SIG-M5 (cell line): ENCODE data around the gene PIF1.
A peak's percentile ranks its signal among the peaks of the same experiment; 100 is the strongest.

Experiments
- DNase-seq: peaks from one replicate; lab custom pipeline; 2025; lab: John Stamatoyannopoulos, UW

Gene PIF1

DNA sequence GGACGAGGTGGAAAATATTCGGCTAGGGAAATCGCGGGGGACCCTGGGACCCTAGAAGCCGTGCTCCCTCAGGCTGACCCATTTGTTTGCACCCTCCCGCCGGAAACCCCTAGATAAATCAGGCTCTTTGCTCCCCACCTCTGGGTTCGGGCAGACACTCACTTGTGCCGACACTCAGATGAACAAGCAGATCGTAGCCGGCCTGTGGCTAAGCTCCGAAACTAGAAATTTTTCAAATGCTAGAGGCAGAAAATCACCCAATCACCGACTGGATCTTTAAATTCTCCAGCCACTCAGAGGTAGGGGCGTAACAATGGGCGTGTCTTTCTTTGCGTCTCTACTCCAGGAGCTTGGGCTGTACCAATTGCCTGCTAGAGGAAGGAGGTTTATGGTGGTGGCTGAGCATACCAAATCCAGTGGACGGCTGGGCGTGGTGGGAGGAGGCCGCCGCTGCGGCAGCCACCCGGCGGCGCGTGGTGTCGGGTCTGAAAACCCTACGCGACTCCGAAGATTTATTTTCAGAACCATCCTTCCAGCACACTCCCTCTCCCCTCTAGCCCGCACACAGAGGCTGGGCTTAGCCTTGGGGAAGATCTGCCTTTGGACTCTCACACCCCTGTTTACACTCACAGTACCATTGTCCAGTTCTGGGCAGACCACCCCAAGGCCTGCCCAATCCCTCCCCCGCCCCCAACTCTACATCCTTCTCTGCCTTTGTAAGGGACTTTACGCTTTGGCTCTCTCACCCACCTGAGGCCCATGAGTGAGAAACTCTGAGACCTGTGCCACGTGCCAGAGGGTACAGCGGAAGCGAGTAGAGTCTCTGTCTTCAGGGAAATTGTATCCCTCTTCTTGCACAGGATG, at the start of gene PIF1:
PIF1 (minus strand) TSS at position 217 of the 864 bp plus-strand sequence. CDS start 1,312 bp downstream, outside the sequence.
- DNase-seq, result peak; percentile 95

DNA sequence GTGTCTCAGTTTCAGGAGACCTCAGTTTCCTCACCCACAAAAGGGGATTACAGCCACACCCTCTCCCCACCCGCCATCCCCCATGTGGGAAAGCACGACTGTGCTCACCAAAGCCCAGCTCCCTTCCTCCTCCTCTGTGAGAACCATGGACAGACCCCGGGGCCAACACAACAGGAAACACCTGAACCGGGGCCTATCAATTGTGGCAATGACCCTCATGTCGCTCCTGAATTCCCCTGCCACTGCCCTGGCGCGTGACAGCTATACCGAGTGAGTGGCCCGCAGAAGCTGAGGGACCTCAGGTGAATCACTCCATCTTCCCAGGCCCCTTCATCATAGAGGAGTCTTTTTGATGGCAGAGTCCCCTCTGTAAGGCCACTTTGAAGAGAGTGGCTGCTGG, 44.9 kb upstream of the PIF1 start:
- no peak for DNase-seq

DNA sequence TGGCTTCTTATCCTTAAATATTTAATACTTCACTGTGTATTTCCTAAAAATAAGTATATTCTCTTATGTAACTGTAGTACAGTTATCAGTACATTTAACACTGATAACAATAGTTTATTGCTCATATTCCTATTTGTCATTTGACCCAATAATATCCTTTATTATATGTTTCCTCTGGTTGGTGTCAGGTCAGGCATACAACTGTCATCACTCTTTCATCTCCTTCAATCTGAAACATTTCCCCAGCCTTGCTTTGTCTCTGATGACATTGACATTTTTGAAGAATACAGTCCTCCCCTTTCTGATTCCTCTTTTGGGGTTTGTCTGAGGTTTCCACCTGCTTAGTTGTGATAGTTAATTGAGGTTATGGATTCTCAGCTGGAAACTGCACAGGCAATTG, 44.1 kb upstream of the PIF1 start:
- no peak for DNase-seq

DNA sequence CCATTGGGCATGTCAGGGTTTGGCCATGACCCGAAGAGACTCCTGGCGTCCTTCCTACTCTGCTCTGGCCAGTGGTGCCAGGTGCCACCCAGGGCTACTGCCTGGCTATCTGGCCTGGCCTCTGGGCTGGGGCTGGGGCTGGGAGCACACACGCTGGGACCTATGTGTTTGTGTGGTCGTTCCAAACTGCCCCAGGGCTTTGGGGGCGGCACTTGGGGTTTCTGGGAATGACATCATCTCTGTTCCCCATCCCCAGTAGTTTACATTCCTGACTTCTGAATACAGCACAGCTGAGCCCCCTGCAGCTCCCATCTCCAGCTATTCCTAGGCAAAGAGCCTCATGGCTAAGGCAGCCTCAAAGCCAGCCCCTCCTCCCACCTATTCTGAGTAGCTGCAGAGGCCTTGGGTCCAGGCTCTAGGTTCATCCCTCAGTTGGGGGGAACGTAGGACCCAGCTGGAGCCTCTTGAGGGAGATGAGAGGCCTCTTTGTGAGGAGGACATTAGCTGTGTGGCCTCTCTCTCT, 40.6 kb upstream of the PIF1 start:
- DNase-seq, result no peak

DNA sequence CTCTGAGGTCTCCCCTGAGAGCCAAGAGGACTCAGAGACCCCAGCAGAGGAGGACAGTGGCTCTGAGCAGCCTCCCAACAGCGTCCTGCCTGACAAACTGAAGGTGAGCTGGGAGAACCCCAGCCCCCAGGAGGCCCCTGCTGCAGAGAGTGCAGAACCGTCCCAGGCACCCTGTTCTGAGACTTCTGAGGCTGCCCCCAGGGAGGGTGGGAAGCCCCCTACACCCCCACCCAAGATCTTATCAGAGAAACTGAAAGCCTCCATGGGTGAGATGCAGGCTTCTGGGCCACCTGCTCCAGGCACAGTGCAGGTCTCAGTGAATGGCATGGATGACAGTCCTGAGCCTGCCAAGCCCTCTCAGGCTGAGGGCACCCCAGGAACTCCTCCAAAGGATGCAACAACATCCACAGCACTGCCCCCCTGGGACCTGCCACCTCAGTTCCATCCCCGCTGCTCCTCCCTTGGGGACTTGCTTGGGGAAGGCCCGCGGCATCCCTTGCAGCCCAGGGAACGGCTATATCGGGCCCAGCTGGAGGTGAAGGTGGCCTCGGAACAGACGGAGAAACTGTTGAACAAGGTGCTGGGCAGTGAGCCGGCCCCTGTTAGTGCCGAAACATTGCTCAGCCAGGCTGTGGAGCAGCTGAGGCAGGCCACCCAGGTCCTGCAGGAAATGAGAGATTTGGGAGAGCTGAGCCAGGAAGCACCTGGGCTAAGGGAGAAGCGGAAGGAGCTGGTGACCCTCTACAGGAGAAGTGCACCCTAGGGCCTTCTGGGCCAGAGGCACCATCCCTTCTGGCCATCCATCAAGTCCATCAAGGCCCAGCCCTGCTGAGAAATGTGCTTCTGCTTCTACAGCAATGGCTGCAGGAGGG, 39.9 kb upstream of the PIF1 start:
- no peak for DNase-seq

DNA sequence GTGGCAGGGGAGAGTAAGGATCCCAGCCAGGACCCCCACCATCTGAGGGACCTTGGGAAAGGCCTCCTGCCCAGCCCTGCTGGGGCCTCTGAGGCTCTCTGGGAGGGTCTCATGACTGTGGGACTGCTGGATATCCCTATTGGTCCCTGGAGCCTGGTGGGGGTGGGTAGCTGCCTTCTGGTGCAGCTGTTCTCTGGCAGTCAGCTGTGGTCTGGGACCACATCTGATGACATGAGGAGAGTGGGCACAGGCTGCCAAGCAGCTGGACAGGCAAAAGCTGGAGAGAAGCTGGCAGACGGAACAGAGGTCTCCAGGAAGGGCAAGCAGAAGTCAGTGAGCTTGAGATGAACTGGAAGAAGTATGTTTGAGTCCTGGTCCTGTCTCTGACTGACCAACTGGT, 38.6 kb upstream of the PIF1 start:
- no peak for DNase-seq

DNA sequence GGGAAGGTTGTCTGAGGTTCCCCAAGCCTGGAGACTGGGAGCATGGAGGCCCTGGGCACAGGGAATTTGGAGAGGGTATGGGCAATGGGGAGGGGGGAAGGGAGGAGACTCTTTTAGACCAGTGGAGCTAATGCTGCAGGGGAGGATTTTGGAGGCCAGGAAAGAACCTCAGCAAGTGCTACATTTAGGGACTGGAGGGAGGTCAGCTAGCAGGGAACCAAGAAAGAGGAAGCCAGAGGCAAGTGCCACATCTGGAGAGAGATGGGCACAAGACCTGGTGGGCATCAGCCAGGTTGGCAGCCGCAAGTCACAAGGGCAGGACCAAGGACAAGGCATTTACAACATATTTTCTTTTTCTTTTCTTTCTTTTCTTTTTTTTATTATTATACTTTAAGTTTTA, 37.0 kb upstream of the PIF1 start:
- no peak for DNase-seq

- no peak for DNase-seq
Observed at GRCh38 chr15:64861960-64862359, 36.5 kb upstream of the PIF1 start.

- no peak for DNase-seq
Observed at GRCh38 chr15:64861331-64861730, 35.9 kb upstream of the PIF1 start.

GRCh38 chr15:64859226-64859625, 33.8 kb upstream of the PIF1 start:
- DNase-seq, result no peak

DNA sequence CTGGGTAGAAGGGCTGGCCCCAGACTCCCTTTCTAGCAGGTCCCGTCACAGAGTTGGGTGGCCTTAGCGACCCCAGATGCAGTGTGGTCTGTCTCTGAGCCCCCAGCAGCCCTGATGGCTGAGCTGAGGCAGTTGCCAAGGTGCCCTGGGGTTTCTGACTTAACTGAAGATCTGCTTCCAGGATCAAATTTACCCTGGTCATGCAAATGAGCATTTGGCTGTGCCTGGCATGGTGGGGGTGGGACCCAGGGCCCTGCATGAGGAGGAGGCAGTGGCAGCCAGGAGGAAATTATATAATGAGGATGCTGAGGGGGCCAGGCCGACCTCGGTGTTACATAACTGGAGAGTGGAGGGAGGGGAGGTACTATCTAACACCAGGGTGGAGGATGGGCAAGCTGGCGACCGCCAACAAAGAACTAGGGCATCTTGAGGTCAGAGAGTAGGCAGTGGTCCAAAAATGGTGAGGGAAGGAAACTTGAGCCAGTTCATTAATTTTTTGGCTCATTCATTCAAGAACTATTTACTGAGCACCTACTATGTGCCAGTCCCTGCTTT, 32.7 kb upstream of the PIF1 start:
- DNase-seq, result no peak

- no peak for DNase-seq
Observed at GRCh38 chr15:64857421-64857820, 32.0 kb upstream of the PIF1 start.

DNA sequence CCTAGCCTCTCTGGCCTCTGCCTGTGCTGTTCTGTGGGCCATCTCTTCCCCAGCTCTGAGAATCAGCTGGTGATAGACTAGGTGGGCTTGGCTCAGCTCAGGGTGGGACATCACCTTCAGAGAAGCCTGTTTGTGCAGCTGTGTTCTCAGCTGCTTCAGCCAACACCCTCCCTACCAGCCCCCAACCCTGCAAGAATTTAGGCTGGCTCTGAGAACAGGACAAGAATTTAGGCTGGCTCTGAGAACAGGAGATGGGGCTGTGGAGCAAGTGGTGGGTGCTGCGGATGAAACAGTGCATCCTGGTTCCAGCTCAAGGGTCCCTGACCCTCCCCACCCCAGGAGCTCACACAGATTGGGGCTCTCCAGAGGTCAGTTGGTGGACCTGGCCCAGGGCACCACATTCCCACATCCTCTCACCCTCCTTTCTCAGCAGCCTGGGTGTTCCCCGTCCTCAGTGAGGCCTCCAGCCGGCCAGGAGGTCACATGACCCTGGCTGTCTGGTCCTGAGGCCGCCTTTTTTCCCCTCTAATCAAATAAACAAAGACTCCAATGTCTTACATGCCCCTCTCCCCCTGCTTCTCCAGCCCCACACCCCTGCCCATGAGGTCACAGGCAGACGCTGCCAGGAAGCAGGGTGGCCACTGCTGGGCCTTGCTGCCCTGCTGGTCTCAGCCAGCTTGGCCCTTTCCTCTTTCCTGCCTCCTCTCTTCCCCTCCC, 31.1 kb upstream of the PIF1 start:
- no peak for DNase-seq

- DNase-seq, result no peak
Observed at GRCh38 chr15:64855205-64855975, 29.9 kb upstream of the PIF1 start.

GRCh38 chr15:64854526-64854925, 29.1 kb upstream of the PIF1 start:
- no peak for DNase-seq

DNA sequence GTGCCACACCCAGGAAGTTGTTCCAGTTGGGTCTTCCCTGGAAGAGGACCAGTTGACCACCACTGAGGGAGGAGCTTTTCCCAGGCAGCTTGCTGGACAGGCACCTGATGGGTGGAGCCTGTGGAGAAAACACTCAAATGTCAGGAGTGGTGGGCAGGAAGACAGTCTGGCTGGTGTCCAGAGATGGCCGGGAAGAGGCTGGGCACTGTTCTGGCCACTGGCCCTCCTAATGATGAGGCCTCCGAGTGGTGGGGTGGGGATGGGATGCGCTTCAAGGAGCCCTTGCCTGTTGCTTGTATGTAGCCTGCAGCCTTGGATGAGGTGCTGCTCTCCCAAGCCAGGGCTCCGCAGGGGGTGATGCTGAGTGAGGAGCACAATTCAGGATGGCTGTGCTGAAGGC, 28.6 kb upstream of the PIF1 start:
- DNase-seq, result no peak

GRCh38 chr15:64851503-64851840, 26.0 kb upstream of the PIF1 start:
- peak; percentile 4 for DNase-seq

DNA sequence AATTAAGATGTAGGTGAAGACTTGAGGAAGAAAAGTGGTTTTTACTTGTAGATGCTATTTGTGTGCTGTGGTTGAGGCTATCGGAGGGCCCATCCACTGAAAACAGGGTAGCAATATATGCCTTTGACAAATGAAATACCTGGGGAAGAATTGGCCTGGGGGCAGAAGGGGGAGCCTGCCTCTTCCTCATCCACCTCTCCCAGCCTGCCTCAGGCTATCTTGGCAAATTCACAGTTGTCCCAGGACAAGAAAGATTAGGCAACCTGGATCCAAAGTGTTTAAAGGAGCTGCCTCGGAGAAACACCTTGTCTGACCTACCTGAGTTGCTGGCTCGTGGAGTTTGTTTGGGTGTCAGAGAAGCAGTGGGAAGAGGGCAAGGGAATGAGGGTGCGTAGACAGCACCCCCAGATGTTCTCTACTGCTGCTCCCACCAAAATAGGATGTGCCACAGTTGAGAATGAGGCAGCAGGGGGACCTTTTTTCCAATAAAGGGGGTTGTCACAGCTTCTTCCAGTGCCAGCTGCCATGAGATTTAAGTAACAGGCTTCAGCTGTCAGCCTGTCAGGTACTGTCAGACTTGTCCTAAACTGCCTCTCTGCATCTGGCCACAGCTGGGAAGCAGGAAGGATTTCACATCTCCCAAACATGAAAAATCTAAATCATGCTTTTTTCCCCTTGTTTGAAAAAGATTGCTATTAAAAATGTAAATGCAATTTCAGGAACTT, 25.5 kb upstream of the PIF1 start:
- DNase-seq, result no peak

GRCh38 chr15:64847876-64848716, 22.6 kb upstream of the PIF1 start:
- no peak for DNase-seq

- no peak for DNase-seq
Observed at GRCh38 chr15:64847448-64847847, 22.0 kb upstream of the PIF1 start.
